Psoas muscle (tissue), 8 donors: Measurements from ENCODE around the gene SLIT3. TPM values are rescaled to one million over a fixed set of nuclear protein-coding genes. Genes with fewer than 3 reads are reported as not detected.

Experiments used
- ATAC-seq, 4 donors: fragments of 200-7000 bp; cut with Tn5 transposase; one replicate each; pipeline ENCODE4 v1.9.1; 2020; ENCODE audit warnings: moderate library complexity in 3 of 4, mild to moderate bottlenecking in 2 of 4
- DNase-seq, 2 donors: peaks; one replicate each; pipeline ENCODE4 v3.0.0-alpha.2; 2020
- H3K27ac ChIP-seq: fragments of 200-600 bp; one replicate; pipeline ENCODE4 v1.8.0; 2022
- H3K27me3 ChIP-seq, 3 donors: fragments of 200-600 bp in 1 of 3; one replicate each; pipeline versions ENCODE4 v1.6.1 to v1.8.0; 2013 to 2022; ENCODE audit warnings: low read length in 2 of 3, mild to moderate bottlenecking in 2 of 3, moderate library complexity in 1 of 3; ENCODE audit not compliant: insufficient read depth in 3 of 3
- H3K36me3 ChIP-seq, 2 donors: fragments of 200-600 bp in 1 of 2; one replicate each; pipeline versions ENCODE4 v1.6.1 to v1.8.0; 2013 to 2022; ENCODE audit warnings: low read depth in 1 of 2, mild to moderate bottlenecking in 1 of 2, moderate library complexity in 1 of 2; ENCODE audit not compliant: insufficient read depth in 1 of 2
- H3K4me1 ChIP-seq: fragments of 200-600 bp; one replicate; pipeline ENCODE4 v1.8.0; 2022
- H3K4me3 ChIP-seq: fragments of 200-600 bp; one replicate; pipeline ENCODE4 v1.8.0; 2022; ENCODE audit warnings: mild to moderate bottlenecking
- H3K9me3 ChIP-seq: fragments of 200-600 bp; one replicate; pipeline ENCODE4 v1.8.0; 2022
- CTCF ChIP-seq: fragments of 200-600 bp; IDR thresholded peaks from one replicate; pipeline ENCODE4 v1.8.0; 2022; ENCODE audit warnings: antibody characterized with exemption
- WGBS, 3 donors: extraction: QIAGEN DNeasy Blood & Tissue Kit; methylation state at CpG; one replicate each; pipeline versions ENCODE4 v1.1.6 to v1.1.7; 2013; 5-methylcytosine and 5-hydroxymethylcytosine counted together
- intact Hi-C, 2 donors: fragments of 100-400 bp; cut with DNase I; formaldehyde crosslinking; loops; one replicate each; pipeline versions ENCODE4 v1.11.0 to v1.14.2; 2022
- polyA plus RNA-seq, 3 donors: library from polyadenylated mRNA; stranded (reverse); fragments of 200-250 nt; gene quantifications; one replicate each; pipeline ENCODE4 v1.2.3, GENCODE V29; 2013
- total RNA-seq, 4 donors: library from RNA; stranded (reverse); fragmentation: NEBNext Ultra II Directional in 2 of 4; extraction: Animal tissue kit (Norgen Biotek cat#: 25700) in 2 of 4; gene quantifications; one replicate each; pipeline versions ENCODE4 v1.2.1 to v1.2.4, GENCODE V29; 2021 to 2023
- donor health status: healthy with polysubstance abuse.
- donor health status: DM: no; HTN: no; CAD: no; lungs with moderate emphysema.
- donor health status: Bipolar disorder and iron deficiency.
- donor health status: healthy.
- donor health status: DM: yes; HTN: yes; CAD: no.
- donor health status: DM: no; HTN: no; CAD: no.
- donor health status: DM: no; HTN: no; CAD: no.
- donor health status: DM: yes; HTN: yes; CAD: no.

Gene SLIT3
- total and polyA plus RNA-seq, 7 donors, result 0.81 to 5.9 (median 2.1) TPM

DNA sequence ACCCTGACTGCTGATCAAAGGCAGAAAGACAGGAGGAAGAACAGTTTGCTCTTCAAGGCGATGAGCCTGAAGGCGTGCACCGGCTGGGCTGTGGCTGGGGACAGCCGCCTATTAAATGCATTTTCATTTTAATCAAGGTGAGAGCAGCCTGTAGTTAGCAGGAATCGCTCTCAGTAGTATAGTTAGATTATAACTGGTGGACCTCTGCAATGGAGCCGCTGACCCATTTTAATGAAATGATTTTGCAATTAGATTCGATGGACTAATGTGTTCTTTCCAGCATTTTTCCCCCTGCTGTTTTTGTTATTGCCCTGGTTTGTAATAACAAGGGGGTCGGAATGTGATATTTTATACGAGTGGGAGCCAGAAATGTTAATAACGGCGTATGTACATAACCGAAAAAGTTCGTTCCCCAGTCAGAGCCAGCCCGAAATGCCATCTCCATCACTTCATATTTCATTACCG lies 535.8 kb downstream of the SLIT3 start:
- ATAC-seq, result no peak
- no peak overlapping the region for H3K27ac ChIP-seq
- WGBS, 3 donors, result 36 to 45% (median 39%) methylated on average over 15 of the region's 15 CpGs
- TF ChIP-seq CTCF, result no peak
- intact Hi-C loops, result no loop called here
- no peak overlapping the region for H3K4me3 ChIP-seq
- DNase-seq, result no peak
- no peaks in the 10 kb centered on the region for H3K9me3 ChIP-seq
- H3K4me1 ChIP-seq, result no peaks in the 10 kb centered on the region
- no peaks in the 10 kb centered on the region for H3K27me3 ChIP-seq
- no peaks in the 10 kb centered on the region for H3K36me3 ChIP-seq

DNA sequence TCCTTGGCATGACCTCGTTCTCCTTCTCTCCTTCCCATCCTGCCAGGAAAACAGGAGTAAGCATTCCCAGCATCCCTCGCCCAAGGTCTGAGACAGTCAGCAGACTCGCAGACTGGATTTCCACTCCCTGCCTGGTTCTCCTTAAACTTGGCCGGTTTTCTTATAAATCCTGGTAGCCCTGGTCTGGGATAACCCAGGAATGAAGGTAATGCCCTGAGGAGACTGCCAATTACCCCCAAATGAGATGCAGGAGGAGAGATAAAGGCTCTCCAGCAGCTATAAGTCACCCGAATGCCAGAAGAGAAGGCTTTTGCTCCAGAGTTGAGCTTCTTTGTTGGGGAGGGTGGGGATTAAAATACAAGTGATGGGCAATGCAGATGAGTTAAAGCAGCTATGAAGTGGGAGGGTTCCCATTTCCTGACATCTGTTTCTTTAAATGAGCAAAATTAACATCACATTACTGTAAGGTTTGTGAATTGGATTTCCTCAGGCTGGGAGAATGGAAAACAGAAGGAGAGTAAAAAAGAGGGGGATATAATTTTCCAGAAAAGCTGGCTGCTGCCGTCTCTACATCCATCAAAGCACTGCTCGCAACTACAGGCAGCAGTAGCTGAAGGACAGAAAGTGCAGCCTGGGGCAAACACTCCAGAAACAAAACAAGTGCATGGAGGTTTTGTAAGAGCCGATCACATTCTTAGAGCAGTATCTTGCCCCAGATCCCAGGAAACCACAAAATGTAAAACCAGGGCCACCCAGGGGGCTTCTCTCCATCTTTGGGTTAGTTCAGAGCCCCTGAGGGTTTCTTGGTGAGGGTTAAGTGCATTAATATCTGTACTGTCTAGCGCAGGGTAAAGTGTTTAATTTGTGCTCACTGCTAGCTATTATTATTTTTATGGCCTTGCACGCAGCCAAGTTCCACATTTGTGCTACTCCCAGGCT lies 544.2 kb downstream of the SLIT3 start:
- TF ChIP-seq CTCF, result no peak
- no peak overlapping the region for H3K27ac ChIP-seq
- 73 to 78% (median 77%) methylated on average over 10 of the region's 10 CpGs for WGBS, 3 donors

GRCh38 chr5:168755548-168756093 lies 545.3 kb downstream of the SLIT3 start:
- intact Hi-C loops, result no loop called here
- Histone ChIP-seq H3K27ac (no peak overlapping the region), H3K4me3 (no peak overlapping the region), H3K4me1 (no peaks in the 10 kb centered on the region), H3K9me3 (no peaks in the 10 kb centered on the region), H3K36me3 (no peaks in the 10 kb centered on the region), H3K27me3 (no peaks in the 10 kb centered on the region)
- 80 to 81% (median 80%) methylated on average over 7 of the region's 7 CpGs for WGBS, 3 donors
- no peak for DNase-seq
- no peak for ATAC-seq
- no peak for TF ChIP-seq CTCF

More for the DNA sequence above, 544.2 kb downstream of the SLIT3 start:
- no peaks in the 10 kb centered on the region for H3K4me1 ChIP-seq
- intact Hi-C loops, result no loop called here
- no peaks in the 10 kb centered on the region for H3K9me3 ChIP-seq
- no peak for DNase-seq
- no peak overlapping the region for H3K4me3 ChIP-seq
- no peak for ATAC-seq
- H3K36me3 ChIP-seq, result no peaks in the 10 kb centered on the region
- no peaks in the 10 kb centered on the region for H3K27me3 ChIP-seq

GRCh38 chr5:168753691-168754254 lies 547.2 kb downstream of the SLIT3 start:
- no peak for ATAC-seq
- no peaks in the 10 kb centered on the region for H3K4me1 ChIP-seq
- no peaks in the 10 kb centered on the region for H3K27me3 ChIP-seq
- no peaks in the 10 kb centered on the region for H3K9me3 ChIP-seq
- no peak overlapping the region for H3K27ac ChIP-seq
- intact Hi-C loops, result no loop called here
- WGBS, 3 donors, result 61 to 70% (median 65%) methylated on average over 11 of the region's 11 CpGs
- no peaks in the 10 kb centered on the region for H3K36me3 ChIP-seq
- no peak for TF ChIP-seq CTCF
- no peak overlapping the region for H3K4me3 ChIP-seq
- no peak for DNase-seq
